ENCODE measurements around the gene COL13A1. TPM values are rescaled to one million over a fixed set of nuclear protein-coding genes. Genes with fewer than 3 reads are reported as not detected.

COL13A1 gene
- total and polyA plus RNA-seq, 2 experiments from 2014 or later: 5.2 to 8.6 TPM

GRCh38 chr10:69957886-69958555 is 156.3 kb downstream of the COL13A1 start (continued):
- TF ChIP-seq ZNF462 (CRISPR knock-in tag; IDR thresholded peaks at IDR 0.05) (0 out of 2 replicates have a peak, but pooled peaks have one; percentile 15), POLR2AphosphoS5 (IDR thresholded peaks at IDR 0.05; ENCODE audit: low read depth) (no peak)

- H3F3A ChIP-seq (replicated peaks; ENCODE audit: low read depth): no peaks in the 10 kb centered on the region
- no peak overlapping the region for H3K4me2 ChIP-seq
- no peaks in the 10 kb centered on the region for H3K36me3 ChIP-seq (ENCODE audit: insufficient read depth)
- H3K27me3 ChIP-seq (ENCODE audit: insufficient read depth): no peaks in the 10 kb centered on the region
- no peak overlapping the region for H3K27ac ChIP-seq (ENCODE audit: low read depth)
- no peaks in the 10 kb centered on the region for H3K9me2 ChIP-seq (ENCODE audit: insufficient read depth)
- Mint-ChIP-seq H3K36me3 (ENCODE audit: low read depth) (no peaks in the 10 kb centered on the region; the same call in 2 of the 3 replicates), H3K27ac (no peak overlapping the region), H3K4me1 (peaks cover 11% of the 10 kb centered on the region; the same call in 2 of the 3 replicates), H3K27me3 (ENCODE audit: insufficient read depth, low read depth, poor library complexity) (peaks cover 20% of the 10 kb centered on the region), H3K4me3 (no peak overlapping the region), H3K9me3 (peaks cover 1% of the 10 kb centered on the region; the same call in 1 of the 3 replicates)
- DNase-seq (ENCODE audit: low spot score) (no peak), ATAC-seq (no peak)
- no peak overlapping the region for H2AFZ ChIP-seq
- no peak overlapping the region for H3K4me3 ChIP-seq
- H3K79me2 ChIP-seq (replicated peaks; ENCODE audit: insufficient read depth): no peaks in the 10 kb centered on the region
- no peaks in the 10 kb centered on the region for H4K20me1 ChIP-seq (replicated peaks; ENCODE audit: insufficient read depth)
- no peaks in the 10 kb centered on the region for H3K4me1 ChIP-seq (ENCODE audit: insufficient read depth)
- TF ChIP-seq, protein P1, sequence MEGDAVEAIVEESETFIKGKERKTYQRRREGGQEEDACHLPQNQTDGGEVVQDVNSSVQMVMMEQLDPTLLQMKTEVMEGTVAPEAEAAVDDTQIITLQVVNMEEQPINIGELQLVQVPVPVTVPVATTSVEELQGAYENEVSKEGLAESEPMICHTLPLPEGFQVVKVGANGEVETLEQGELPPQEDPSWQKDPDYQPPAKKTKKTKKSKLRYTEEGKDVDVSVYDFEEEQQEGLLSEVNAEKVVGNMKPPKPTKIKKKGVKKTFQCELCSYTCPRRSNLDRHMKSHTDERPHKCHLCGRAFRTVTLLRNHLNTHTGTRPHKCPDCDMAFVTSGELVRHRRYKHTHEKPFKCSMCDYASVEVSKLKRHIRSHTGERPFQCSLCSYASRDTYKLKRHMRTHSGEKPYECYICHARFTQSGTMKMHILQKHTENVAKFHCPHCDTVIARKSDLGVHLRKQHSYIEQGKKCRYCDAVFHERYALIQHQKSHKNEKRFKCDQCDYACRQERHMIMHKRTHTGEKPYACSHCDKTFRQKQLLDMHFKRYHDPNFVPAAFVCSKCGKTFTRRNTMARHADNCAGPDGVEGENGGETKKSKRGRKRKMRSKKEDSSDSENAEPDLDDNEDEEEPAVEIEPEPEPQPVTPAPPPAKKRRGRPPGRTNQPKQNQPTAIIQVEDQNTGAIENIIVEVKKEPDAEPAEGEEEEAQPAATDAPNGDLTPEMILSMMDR (conservative IDR thresholded peaks at IDR 0.05; ENCODE audit: low read depth in 2 of 2): no peak
- TF ChIP-seq EZH2 (IDR thresholded peaks at IDR 0.05; ENCODE audit: low read depth, unreplicated experiment) (no peak), CREB1 (CRISPR knock-in tag; IDR thresholded peaks at IDR 0.05; ENCODE audit: low read depth) (no peak), REST (IDR thresholded peaks at IDR 0.05; ENCODE audit: unreplicated experiment) (no peak), STAT1 (IDR thresholded peaks at IDR 0.05; ENCODE audit: unreplicated experiment) (no peak), JUNB (IDR thresholded peaks at IDR 0.05; ENCODE audit: unreplicated experiment) (no peak), ZNF114 (CRISPR knock-in tag; IDR thresholded peaks at IDR 0.05) (no peak), EZH2phosphoT487 (IDR thresholded peaks at IDR 0.05; ENCODE audit: unreplicated experiment) (no peak), NANOG (IDR thresholded peaks at IDR 0.05; ENCODE audit: borderline replicate concordance) (no peak)
Measured at GRCh38 chr10:69958556-69958902, 156.8 kb downstream of the COL13A1 start.
